ENCODE measurements around the gene SYTL2. TPM values are rescaled to one million over a fixed set of nuclear protein-coding genes. Genes with fewer than 3 reads are reported as not detected.

The SYTL2 gene
- total RNA-seq, 6 experiments from 2014 or later = 23.2 to 39.5 (median 27.4) TPM

GRCh38 chr11:85756401-85757200, 54.3 kb downstream of the SYTL2 start:
- TF ChIP-seq CTCF (IDR thresholded peaks at IDR 0.05) = no peak
- Mint-ChIP-seq H3K4me3 (no peak overlapping the region), H3K9me3 (no peaks in the 10 kb centered on the region), H3K27me3 (ENCODE audit: insufficient read depth) (peaks cover 5% of the 10 kb centered on the region; the same call in 1 of the 2 replicates), H3K36me3 (ENCODE audit: low read depth) (peaks cover 14% of the 10 kb centered on the region; the same call in 1 of the 2 replicates), H3K27ac (no peak overlapping the region), H3K4me1 (ENCODE audit: low read depth) (peaks cover 32% of the 10 kb centered on the region)
- no peak for DNase-seq

GRCh38 chr11:85755701-85756100, 55.2 kb downstream of the SYTL2 start:
- peaks cover 36% of the 10 kb centered on the region for H3K4me1 Mint-ChIP-seq (ENCODE audit: low read depth)
- H3K27me3 Mint-ChIP-seq (ENCODE audit: insufficient read depth) = peaks cover 5% of the 10 kb centered on the region; the same call in 1 of the 2 replicates
- TF ChIP-seq CTCF (IDR thresholded peaks at IDR 0.05) = no peak
- DNase-seq = no peak
- H3K36me3 Mint-ChIP-seq (ENCODE audit: low read depth) = peaks cover 14% of the 10 kb centered on the region; the same call in 1 of the 2 replicates
- no peak overlapping the region for H3K27ac Mint-ChIP-seq
- H3K4me3 Mint-ChIP-seq = no peak overlapping the region
- no peaks in the 10 kb centered on the region for H3K9me3 Mint-ChIP-seq

- no peak overlapping the region for H3K4me3 Mint-ChIP-seq
- DNase-seq = no peak
- H3K4me1 Mint-ChIP-seq (ENCODE audit: low read depth) = peaks cover 36% of the 10 kb centered on the region
- no peak for TF ChIP-seq CTCF (IDR thresholded peaks at IDR 0.05)
- H3K9me3 Mint-ChIP-seq = no peaks in the 10 kb centered on the region
- no peak overlapping the region for H3K27ac Mint-ChIP-seq
- H3K27me3 Mint-ChIP-seq (ENCODE audit: insufficient read depth) = peaks cover 5% of the 10 kb centered on the region; the same call in 1 of the 2 replicates
- peaks cover 14% of the 10 kb centered on the region; the same call in 1 of the 2 replicates for H3K36me3 Mint-ChIP-seq (ENCODE audit: low read depth)
Observed at GRCh38 chr11:85755285-85755684, 55.7 kb downstream of the SYTL2 start.

- Mint-ChIP-seq H3K27ac (no peak overlapping the region), H3K27me3 (ENCODE audit: insufficient read depth) (no peaks in the 10 kb centered on the region; the same call in 1 of the 2 replicates), H3K4me3 (no peak overlapping the region), H3K9me3 (no peaks in the 10 kb centered on the region), H3K4me1 (ENCODE audit: low read depth) (peaks cover 38% of the 10 kb centered on the region), H3K36me3 (ENCODE audit: low read depth) (peaks cover 13% of the 10 kb centered on the region)
- TF ChIP-seq CTCF (IDR thresholded peaks at IDR 0.05) = no peak
- no peak for DNase-seq
Observed at GRCh38 chr11:85752890-85753581, 57.9 kb downstream of the SYTL2 start.

- H3K27me3 Mint-ChIP-seq (ENCODE audit: insufficient read depth) = no peaks in the 10 kb centered on the region; the same call in 1 of the 2 replicates
- TF ChIP-seq CTCF (IDR thresholded peaks at IDR 0.05) = no peak
- H3K9me3 Mint-ChIP-seq = no peaks in the 10 kb centered on the region
- peaks cover 11% of the 10 kb centered on the region for H3K36me3 Mint-ChIP-seq (ENCODE audit: low read depth)
- H3K4me3 Mint-ChIP-seq = no peak overlapping the region; the same call in 1 of the 2 replicates
- H3K4me1 Mint-ChIP-seq (ENCODE audit: low read depth) = peaks cover 38% of the 10 kb centered on the region
- H3K27ac Mint-ChIP-seq = no peak overlapping the region
- DNase-seq = no peak
Observed at GRCh38 chr11:85752201-85752889, 58.6 kb downstream of the SYTL2 start.
